Transverse colon (tissue), 4 donors: Measurements from ENCODE around the gene PFN1. TPM values are rescaled to one million over a fixed set of nuclear protein-coding genes. Genes with fewer than 3 reads are reported as not detected.

Source experiments
- DNase-seq: peaks from one replicate; pipeline ENCODE4 v3.0.0-alpha.2; 2019
- H3K27ac ChIP-seq, 4 donors: fragments of 200-600 bp; sonication (generic); 2 replicates each; pipeline ENCODE4 v1.5.1; 2016 to 2018; ENCODE audit warnings: inconsistent platforms in 4 of 4
- H3K27me3 ChIP-seq: fragments of 200-600 bp; sonication (generic); 2 replicates; pipeline ENCODE4 v1.5.1; 2017; ENCODE audit warnings: inconsistent platforms
- H3K36me3 ChIP-seq, 4 donors: fragments of 200-600 bp; sonication (generic); 2 replicates each; pipeline ENCODE4 v1.5.1; 2017 to 2019; ENCODE audit warnings: inconsistent platforms in 4 of 4
- H3K4me1 ChIP-seq, 4 donors: fragments of 200-600 bp; sonication (generic); 2 replicates each; pipeline ENCODE4 v1.5.1; 2017 to 2020; ENCODE audit warnings: inconsistent platforms in 4 of 4
- H3K4me3 ChIP-seq, 4 donors: fragments of 200-600 bp; sonication (generic); 1 replicate in 1 of 4; 2 replicates in 3 of 4; pipeline versions ENCODE4 v1.5.1 to v1.6.1; 2017 to 2019; ENCODE audit warnings: inconsistent platforms in 4 of 4
- H3K9me3 ChIP-seq, 2 donors: fragments of 200-600 bp; sonication (generic); 2 replicates each; pipeline ENCODE4 v1.5.1; 2017 to 2019; ENCODE audit warnings: inconsistent platforms in 2 of 2
- EP300 ChIP-seq: sonication (generic); formaldehyde crosslinking; IDR thresholded peaks from one replicate; pipeline ENCODE4 v1.6.1; 2017; ENCODE audit warnings: antibody characterized with exemption, low read depth
- POLR2A ChIP-seq: fragments of 450-650 bp; IDR thresholded peaks from one replicate; pipeline ENCODE4 v1.6.1; 2016; ENCODE audit warnings: antibody characterized with exemption, mild to moderate bottlenecking, moderate library complexity
- POLR2AphosphoS5 ChIP-seq, 3 donors: sonication (generic); formaldehyde crosslinking; IDR thresholded peaks; one replicate each; pipeline ENCODE4 v1.6.1; 2016; ENCODE audit warnings: antibody characterized with exemption in 3 of 3
- WGBS, 2 donors: methylation state at CpG; one replicate each; pipeline ENCODE4 v1.1.5; 2018; ENCODE audit warnings: low coverage in 1 of 2; 5-methylcytosine and 5-hydroxymethylcytosine counted together
- in situ Hi-C, 4 donors: fragments of 200-750 bp; cut with MboI; loops; one replicate each; pipeline versions ENCODE4 v1.15.0 to v1.15.1; 2017; ENCODE audit warnings: low sequenced_read_pairs in 3 of 4, low pct_ligation_motif_present in 1 of 4, low pct_unique_long_range_greater_than_20kb in 1 of 4
- intact Hi-C: fragments of 100-400 bp; cut with DNase I; formaldehyde crosslinking; loops from one replicate; pipeline ENCODE4 v1.15.1; 2023; ENCODE audit warnings: low total_unique reads
- total RNA-seq, 4 donors: library from RNA; depleted of rRNA; stranded (reverse); fragments of >200 nt; gene quantifications; one replicate each; pipeline ENCODE4 v1.1.0, GENCODE V29; 2016
- TF ChIP-seq, protein P1 (sequence below), 5 experiments: fragments of 200-600 bp in 3 of 5; fragments of 450-650 bp in 2 of 5; sonication (generic) in 3 of 5; IDR thresholded peaks; 1 replicate in 2 of 5; 2 replicates in 3 of 5; pipeline ENCODE4 v1.5.1; 2016 to 2017; ENCODE audit warnings: antibody characterized with exemption in 5 of 5, inconsistent platforms in 3 of 5, mild to moderate bottlenecking in 2 of 5, moderate library complexity in 1 of 5

The PFN1 gene
- total RNA-seq, 4 donors from 2014 or later = 743 to 1,049 (median 945) TPM

DNA sequence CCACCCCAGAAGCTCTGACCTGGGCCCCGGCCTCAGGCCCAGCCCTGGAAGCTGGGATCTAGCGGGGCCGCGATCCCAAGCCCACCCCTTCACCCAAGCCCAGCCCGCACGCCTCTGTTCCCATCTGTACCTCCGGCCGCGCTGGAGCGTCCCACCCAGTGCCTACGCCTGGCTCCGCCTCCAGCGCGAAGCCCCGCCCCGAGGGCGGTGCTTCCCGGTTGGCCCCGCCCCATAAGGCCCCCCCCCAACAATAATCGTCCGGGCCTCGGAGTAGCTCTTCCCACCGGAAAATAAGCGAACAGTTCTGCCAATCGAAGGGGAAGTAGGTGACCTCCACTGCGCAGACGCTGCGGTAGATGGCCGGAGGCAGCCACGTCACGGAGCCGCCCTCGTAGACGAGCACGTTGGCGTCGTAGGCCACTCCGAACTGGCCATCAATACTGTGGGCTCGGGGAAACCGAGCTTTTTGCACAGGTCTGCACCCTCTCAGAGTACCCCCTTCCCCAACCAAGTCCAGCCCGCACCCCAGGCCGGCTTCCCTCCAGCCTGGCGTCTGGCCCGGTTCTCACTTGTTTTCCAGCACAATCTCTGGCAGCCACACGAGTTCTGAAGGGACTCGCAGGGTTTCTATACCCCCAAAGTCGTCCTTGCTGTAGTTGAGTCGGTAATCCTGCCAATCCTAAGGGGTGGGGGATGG is 46.5 kb downstream of the PFN1 start:
- Histone ChIP-seq H3K9me3 (no peaks in the 10 kb centered on the region), H3K27ac (no peak overlapping the region), H3K4me1 (peaks cover 0 to 39% (median 24%) of the 10 kb centered on the region in 4 donors), H3K4me3 (no peak overlapping the region), H3K27me3 (peaks cover 15% of the 10 kb centered on the region), H3K36me3 (peaks cover 0 to 2% (median 0%) of the 10 kb centered on the region in 4 donors)
- DNase-seq = no peak
- 74% methylated on average over 48 of the region's 48 CpGs; no CpG with 5 or more reads in 1 of the 2 donors for WGBS, 2 donors
- in situ Hi-C loops = loop anchor here in 2 of 4 donors (25.0 kb wide), 1 partner anchor 161 kb away; no protein-coding TSS in a partner anchor
- intact Hi-C loops = no loop called here
- TF ChIP-seq POLR2AphosphoS5 (IDR thresholded peaks at IDR 0.05) (no peak), POLR2A (no peak), EP300 (no peak)
- TF ChIP-seq, protein P1, sequence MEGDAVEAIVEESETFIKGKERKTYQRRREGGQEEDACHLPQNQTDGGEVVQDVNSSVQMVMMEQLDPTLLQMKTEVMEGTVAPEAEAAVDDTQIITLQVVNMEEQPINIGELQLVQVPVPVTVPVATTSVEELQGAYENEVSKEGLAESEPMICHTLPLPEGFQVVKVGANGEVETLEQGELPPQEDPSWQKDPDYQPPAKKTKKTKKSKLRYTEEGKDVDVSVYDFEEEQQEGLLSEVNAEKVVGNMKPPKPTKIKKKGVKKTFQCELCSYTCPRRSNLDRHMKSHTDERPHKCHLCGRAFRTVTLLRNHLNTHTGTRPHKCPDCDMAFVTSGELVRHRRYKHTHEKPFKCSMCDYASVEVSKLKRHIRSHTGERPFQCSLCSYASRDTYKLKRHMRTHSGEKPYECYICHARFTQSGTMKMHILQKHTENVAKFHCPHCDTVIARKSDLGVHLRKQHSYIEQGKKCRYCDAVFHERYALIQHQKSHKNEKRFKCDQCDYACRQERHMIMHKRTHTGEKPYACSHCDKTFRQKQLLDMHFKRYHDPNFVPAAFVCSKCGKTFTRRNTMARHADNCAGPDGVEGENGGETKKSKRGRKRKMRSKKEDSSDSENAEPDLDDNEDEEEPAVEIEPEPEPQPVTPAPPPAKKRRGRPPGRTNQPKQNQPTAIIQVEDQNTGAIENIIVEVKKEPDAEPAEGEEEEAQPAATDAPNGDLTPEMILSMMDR (IDR thresholded peaks at IDR 0.05) = no peak

DNA sequence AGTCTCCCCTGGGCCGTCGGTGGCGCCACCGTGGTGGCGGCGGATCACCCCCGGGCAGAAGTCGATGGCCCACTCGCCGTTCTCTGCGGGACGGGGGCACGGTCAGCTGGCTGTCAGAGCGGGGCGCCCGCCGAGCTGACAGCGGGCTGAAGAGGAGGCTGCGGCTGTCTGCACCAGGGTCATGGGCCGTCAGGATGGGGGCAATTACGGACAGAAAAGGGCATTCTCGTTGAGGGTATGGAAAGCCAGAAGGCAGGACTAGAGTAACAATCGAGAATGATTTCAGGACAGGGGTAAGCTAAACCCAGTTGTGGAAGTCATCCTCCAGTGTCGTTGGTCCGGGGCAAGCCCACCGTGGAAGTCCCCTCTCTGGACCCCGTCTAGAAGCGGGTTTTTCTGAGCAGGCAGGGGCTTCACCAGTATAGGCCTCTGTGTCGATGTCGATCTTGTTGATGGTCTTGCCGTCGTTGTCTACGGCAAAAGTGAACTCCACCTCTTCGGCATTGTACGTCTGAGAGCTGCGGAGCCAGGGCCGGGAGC is 47.2 kb downstream of the PFN1 start:
- TF ChIP-seq, protein P1 (IDR thresholded peaks at IDR 0.05) = no peak
- TF ChIP-seq POLR2A (no peak), POLR2AphosphoS5 (IDR thresholded peaks at IDR 0.05) (no peak), EP300 (no peak)
- Histone ChIP-seq H3K4me1 (peaks cover 0 to 39% (median 24%) of the 10 kb centered on the region in 4 donors), H3K27me3 (peaks cover 15% of the 10 kb centered on the region), H3K27ac (no peak overlapping the region), H3K36me3 (peaks cover 0 to 5% (median 0%) of the 10 kb centered on the region in 4 donors), H3K9me3 (no peaks in the 10 kb centered on the region), H3K4me3 (peak overlapping the region in 2 of 4 donors; percentile 37 to 55)
- intact Hi-C loops = no loop called here
- in situ Hi-C loops = loop anchor here in 2 of 4 donors (25.0 kb wide), 1 partner anchor 161 kb away; no protein-coding TSS in a partner anchor
- 70% methylated on average over 34 of the region's 37 CpGs; no CpG with 5 or more reads in 1 of the 2 donors for WGBS, 2 donors
- DNase-seq = no peak

DNA sequence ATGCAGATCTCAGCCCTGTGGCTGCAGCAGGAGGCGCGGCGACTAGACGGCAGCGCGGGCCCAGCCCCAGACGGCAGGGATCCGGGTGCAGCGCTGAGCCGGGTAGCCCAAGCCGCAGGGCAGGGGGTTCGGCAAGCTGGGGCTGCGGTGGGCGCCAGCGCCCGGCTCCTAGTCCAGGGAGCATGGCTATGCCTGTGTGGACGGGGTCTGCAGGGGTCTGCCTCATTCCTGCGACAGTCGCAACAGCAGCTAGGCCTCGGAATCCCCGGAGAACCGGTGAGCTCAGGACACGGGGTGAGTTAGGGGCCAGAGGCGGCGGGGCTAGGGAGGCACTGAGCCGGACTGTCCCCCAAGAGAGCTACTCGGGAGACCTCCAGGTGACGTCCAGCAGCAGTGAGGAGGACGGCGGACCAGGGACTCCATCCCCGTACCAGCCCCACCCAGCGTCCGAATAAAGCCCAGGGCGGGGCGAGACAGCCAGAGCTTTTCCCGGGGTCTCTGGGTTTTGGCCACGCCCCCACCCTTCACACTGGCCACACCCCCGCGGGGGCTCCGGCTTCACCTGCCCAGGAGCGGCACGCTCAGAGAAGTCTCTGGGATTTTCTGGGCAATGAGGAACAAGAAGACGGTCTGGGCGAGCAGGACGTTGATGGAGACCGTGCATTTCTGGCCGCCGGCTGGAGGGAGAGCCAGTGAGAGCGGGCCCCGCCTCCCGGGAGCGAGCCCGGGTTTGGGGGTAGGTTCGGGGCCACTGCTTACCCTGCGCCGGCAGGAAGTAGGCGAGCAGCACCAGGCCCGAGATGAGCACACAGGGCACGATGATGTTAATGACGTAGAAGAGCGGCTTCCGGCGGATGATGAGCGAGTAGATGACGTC is 47.9 kb downstream of the PFN1 start:
- in situ Hi-C loops (loop anchor here in 2 of 4 donors (25.0 kb wide), 1 partner anchor 162 kb away; no protein-coding TSS in a partner anchor), intact Hi-C loops (no loop called here)
- H3K27me3 ChIP-seq = peaks cover 15% of the 10 kb centered on the region
- TF ChIP-seq, protein P1 (IDR thresholded peaks at IDR 0.05) = no peak
- TF ChIP-seq POLR2A (no peak), POLR2AphosphoS5 (IDR thresholded peaks at IDR 0.05) (no peak), EP300 (no peak)
- DNase-seq = peak; percentile 56
- peak overlapping the region in 2 of 4 donors; percentile 37 to 55 for H3K4me3 ChIP-seq
- H3K27ac ChIP-seq = peak overlapping the region in 1 of 4 donors; percentile 8
- no peaks in the 10 kb centered on the region for H3K9me3 ChIP-seq
- 40% methylated on average over 53 of the region's 65 CpGs; no CpG with 5 or more reads in 1 of the 2 donors for WGBS, 2 donors
- H3K36me3 ChIP-seq = peaks cover 0 to 5% (median 0%) of the 10 kb centered on the region in 4 donors
- H3K4me1 ChIP-seq = peaks cover 0 to 39% (median 24%) of the 10 kb centered on the region in 4 donors
